Mesenchymal stem cell (in vitro differentiated cells and primary cell): ENCODE measurements around the gene TCTN2.

Source experiments
- DNase-seq: peaks from one replicate; pipeline ENCODE4 v3.0.0-alpha.2; 2013
- H2AFZ ChIP-seq: one replicate; pipeline ENCODE4 v1.6.1; 2013; ENCODE audit warnings: low read depth, mild to moderate bottlenecking, control low read depth, inconsistent platforms, low read length, moderate library complexity
- H2AK5ac ChIP-seq: 2 replicates; pipeline ENCODE4 v1.6.1; 2013; ENCODE audit warnings: low read length, moderate library complexity, mild to moderate bottlenecking, inconsistent platforms; ENCODE audit not compliant: severe bottlenecking
- H2BK120ac ChIP-seq: one replicate; pipeline ENCODE4 v1.6.1; 2013; ENCODE audit warnings: low read depth, mild to moderate bottlenecking, inconsistent platforms, low read length, moderate library complexity
- H2BK12ac ChIP-seq, 2 experiments: one replicate each; pipeline ENCODE4 v1.6.1; 2013; ENCODE audit warnings: inconsistent platforms in 2 of 2, low read length in 2 of 2, mild to moderate bottlenecking in 2 of 2, moderate library complexity in 2 of 2, control low read depth in 1 of 2
- H2BK15ac ChIP-seq: one replicate; pipeline ENCODE4 v1.6.1; 2013; ENCODE audit warnings: mild to moderate bottlenecking, low read depth, inconsistent platforms; ENCODE audit not compliant: poor library complexity, severe bottlenecking
- H2BK5ac ChIP-seq: 2 replicates; pipeline ENCODE4 v1.6.1; 2013; ENCODE audit warnings: low read depth, mild to moderate bottlenecking, low read length, control low read depth, inconsistent platforms; ENCODE audit not compliant: poor library complexity, severe bottlenecking
- H3K14ac ChIP-seq, 2 experiments: one replicate each; pipeline ENCODE4 v1.6.1; 2013; ENCODE audit warnings: inconsistent platforms in 2 of 2, low read length in 2 of 2, control low read depth in 1 of 2, mild to moderate bottlenecking in 1 of 2, moderate library complexity in 1 of 2
- H3K18ac ChIP-seq, 2 experiments: one replicate each; pipeline ENCODE4 v1.6.1; 2013; ENCODE audit warnings: inconsistent platforms in 2 of 2, low read length in 2 of 2, control low read depth in 1 of 2, low read depth in 1 of 2, mild to moderate bottlenecking in 1 of 2
- H3K23ac ChIP-seq, 2 experiments: one replicate each; pipeline ENCODE4 v1.6.1; 2013; ENCODE audit warnings: inconsistent platforms in 2 of 2, low read length in 2 of 2, mild to moderate bottlenecking in 2 of 2, moderate library complexity in 2 of 2, control low read depth in 1 of 2
- H3K27ac ChIP-seq: 2 replicates; pipeline ENCODE4 v1.5.1; 2013; ENCODE audit warnings: mild to moderate bottlenecking, moderate library complexity, low read length, control low read depth, inconsistent platforms; ENCODE audit not compliant: poor library complexity, severe bottlenecking
- H3K27me3 ChIP-seq, 2 experiments: 2 replicates each; pipeline versions ENCODE4 v1.6.1 to v1.7.0; 2013; ENCODE audit warnings: low read length in 2 of 2, mild to moderate bottlenecking in 2 of 2, moderate library complexity in 2 of 2, control low read depth in 1 of 2, inconsistent platforms in 1 of 2; ENCODE audit not compliant: control insufficient read depth in 1 of 2, insufficient read depth in 1 of 2
- H3K36me3 ChIP-seq, 2 experiments: 2 replicates each; pipeline versions ENCODE4 v1.6.1 to v1.7.0; 2013; ENCODE audit warnings: low read length in 2 of 2, control low read depth in 1 of 2, inconsistent platforms in 1 of 2, low read depth in 1 of 2, mild to moderate bottlenecking in 1 of 2; ENCODE audit not compliant: insufficient read depth in 2 of 2, control insufficient read depth in 1 of 2
- H3K4ac ChIP-seq, 2 experiments: one replicate each; pipeline ENCODE4 v1.6.1; 2013; ENCODE audit warnings: inconsistent platforms in 2 of 2, low read length in 2 of 2, mild to moderate bottlenecking in 2 of 2, moderate library complexity in 2 of 2, control low read depth in 1 of 2, low read depth in 1 of 2
- H3K4me1 ChIP-seq: 2 replicates; pipeline ENCODE4 v1.6.1; 2013; ENCODE audit warnings: low read depth, low read length, control low read depth; ENCODE audit not compliant: control insufficient read depth, insufficient read depth
- H3K4me2 ChIP-seq: 2 replicates; pipeline ENCODE4 v1.6.1; 2013; ENCODE audit warnings: low read length, mild to moderate bottlenecking, inconsistent platforms; ENCODE audit not compliant: poor library complexity, severe bottlenecking
- H3K4me3 ChIP-seq, 2 experiments: 2 replicates each; pipeline versions ENCODE4 v1.5.1 to v1.7.0; 2013; ENCODE audit warnings: low read length in 2 of 2, mild to moderate bottlenecking in 2 of 2, control low read depth in 1 of 2, low read depth in 1 of 2; ENCODE audit not compliant: insufficient read depth in 1 of 2
- H3K79me1 ChIP-seq: replicated peaks from 2 replicates; pipeline ENCODE4 v1.6.1; 2013; ENCODE audit warnings: mild to moderate bottlenecking, control low read depth, low read length, inconsistent platforms; ENCODE audit not compliant: poor library complexity, severe bottlenecking
- H3K9ac ChIP-seq: 2 replicates; pipeline ENCODE4 v1.7.0; 2013; ENCODE audit warnings: mild to moderate bottlenecking, low read length, moderate library complexity
- H3K9me3 ChIP-seq: 2 replicates; pipeline ENCODE4 v1.7.0; 2013; ENCODE audit warnings: mild to moderate bottlenecking, low read length; ENCODE audit not compliant: control insufficient read depth
- H4K8ac ChIP-seq: one replicate; pipeline ENCODE4 v1.6.1; 2013; ENCODE audit warnings: inconsistent platforms, mild to moderate bottlenecking, low read length, moderate library complexity
- H4K91ac ChIP-seq: one replicate; pipeline ENCODE4 v1.6.1; 2013; ENCODE audit warnings: mild to moderate bottlenecking, low read length, inconsistent platforms
- WGBS: methylation state at CpG from one replicate; pipeline ENCODE4 v1.1.7; 2013; ENCODE audit warnings: mixed read lengths; 5-methylcytosine and 5-hydroxymethylcytosine counted together

TCTN2 gene

GRCh38 chr12:123696646-123697045 lies 25.7 kb downstream of the TCTN2 start:
- no peaks in the 10 kb centered on the region for H3K79me1 ChIP-seq
- no peak overlapping the region for H3K23ac ChIP-seq
- H2BK120ac ChIP-seq: no peak overlapping the region
- no peak overlapping the region for H2BK5ac ChIP-seq
- H3K27ac ChIP-seq: no peak overlapping the region
- H3K4me2 ChIP-seq: no peak overlapping the region
- H3K14ac ChIP-seq: no peak overlapping the region
- H3K9me3 ChIP-seq: no peaks in the 10 kb centered on the region
- no peak overlapping the region for H3K4ac ChIP-seq
- H3K4me3 ChIP-seq: no peak overlapping the region
- no peak overlapping the region for H2AK5ac ChIP-seq
- H3K36me3 ChIP-seq: peaks cover 32 to 81% of the 10 kb centered on the region in 2 experiments
- H2BK12ac ChIP-seq: no peak overlapping the region
- no peak overlapping the region for H2BK15ac ChIP-seq
- H3K27me3 ChIP-seq: no peaks in the 10 kb centered on the region
- H3K9ac ChIP-seq: no peak overlapping the region
- H3K4me1 ChIP-seq: no peaks in the 10 kb centered on the region
- WGBS: 93% methylated on average over 3 of the region's 4 CpGs
- no peak for DNase-seq
- no peak overlapping the region for H2AFZ ChIP-seq
- H4K8ac ChIP-seq: no peak overlapping the region
- H4K91ac ChIP-seq: no peak overlapping the region
- H3K18ac ChIP-seq: no peak overlapping the region

- Histone ChIP-seq H3K14ac (no peak overlapping the region), H2BK5ac (no peak overlapping the region)
- 98% methylated on average over 3 of the region's 3 CpGs for WGBS
Measured at GRCh38 chr12:123705935-123706334, 35.0 kb downstream of the TCTN2 start.

GRCh38 chr12:123707466-123707865 lies 36.6 kb downstream of the TCTN2 start:
- no peak overlapping the region for H4K8ac ChIP-seq
- no peak overlapping the region for H3K4ac ChIP-seq
- no peak overlapping the region for H2AK5ac ChIP-seq
- no peak overlapping the region for H2BK120ac ChIP-seq
- no peak overlapping the region for H3K4me3 ChIP-seq
- no peak overlapping the region for H4K91ac ChIP-seq
- no peak overlapping the region for H3K23ac ChIP-seq
- H3K9me3 ChIP-seq: no peaks in the 10 kb centered on the region
- H3K36me3 ChIP-seq: peaks cover 22 to 45% of the 10 kb centered on the region in 2 experiments
- peaks cover 4% of the 10 kb centered on the region for H3K79me1 ChIP-seq
- no peak overlapping the region for H2BK5ac ChIP-seq
- H3K27me3 ChIP-seq: no peaks in the 10 kb centered on the region
- H3K4me2 ChIP-seq: no peak overlapping the region
- H3K18ac ChIP-seq: no peak overlapping the region
- H3K27ac ChIP-seq: no peak overlapping the region
- no peak overlapping the region for H2BK15ac ChIP-seq
- H3K9ac ChIP-seq: no peak overlapping the region
- DNase-seq: no peak
- H2BK12ac ChIP-seq: no peak overlapping the region
- no peak overlapping the region for H2AFZ ChIP-seq
- peaks cover 6% of the 10 kb centered on the region for H3K4me1 ChIP-seq
- WGBS: 94% methylated on average over 3 of the region's 4 CpGs
- no peak overlapping the region for H3K14ac ChIP-seq

More at GRCh38 chr12:123705935-123706334, 35.0 kb downstream of the TCTN2 start:
- Histone ChIP-seq H3K4ac (no peak overlapping the region), H3K79me1 (no peaks in the 10 kb centered on the region), H4K91ac (no peak overlapping the region), H3K4me3 (no peak overlapping the region), H3K36me3 (peaks cover 26 to 58% of the 10 kb centered on the region in 2 experiments), H2BK120ac (no peak overlapping the region), H3K4me2 (no peak overlapping the region), H3K18ac (no peak overlapping the region), H3K9ac (no peak overlapping the region), H3K27ac (no peak overlapping the region), H3K9me3 (no peaks in the 10 kb centered on the region), H2BK12ac (no peak overlapping the region), H2BK15ac (no peak overlapping the region), H3K23ac (no peak overlapping the region), H2AFZ (no peak overlapping the region), H3K4me1 (no peaks in the 10 kb centered on the region), H2AK5ac (no peak overlapping the region), H4K8ac (no peak overlapping the region), H3K27me3 (no peaks in the 10 kb centered on the region)
- peak; percentile 28 for DNase-seq

- peak overlapping the region; percentile 87 for H3K9ac ChIP-seq
- no peak overlapping the region for H2BK120ac ChIP-seq
- no peaks in the 10 kb centered on the region for H3K27me3 ChIP-seq
- H2AK5ac ChIP-seq: no peak overlapping the region
- peak overlapping the region; percentile 90 to 96 for H3K4me3 ChIP-seq
- no peak overlapping the region for H2BK15ac ChIP-seq
- no peak overlapping the region for H3K27ac ChIP-seq
- peaks cover 3 to 4% of the 10 kb centered on the region in 2 experiments for H3K36me3 ChIP-seq
- peak overlapping the region; percentile 34 to 66 for H3K18ac ChIP-seq
- peak overlapping the region in 1 of 2 experiments; percentile 29 for H3K14ac ChIP-seq
- peak overlapping the region; percentile 33 for H2AFZ ChIP-seq
- peaks cover 12% of the 10 kb centered on the region for H3K4me1 ChIP-seq
- H3K4me2 ChIP-seq: peak overlapping the region; percentile 81
- H4K8ac ChIP-seq: peak overlapping the region; percentile 67
- H4K91ac ChIP-seq: peak overlapping the region; percentile 72
- H3K9me3 ChIP-seq: no peaks in the 10 kb centered on the region
- no peak overlapping the region for H2BK5ac ChIP-seq
- peak overlapping the region; percentile 54 to 77 for H3K4ac ChIP-seq
- H3K23ac ChIP-seq: peak overlapping the region in 1 of 2 experiments; percentile 75
- peaks cover 19% of the 10 kb centered on the region for H3K79me1 ChIP-seq
- DNase-seq: peak; percentile 33
- under 1% methylated on average over 26 of the region's 26 CpGs for WGBS
- H2BK12ac ChIP-seq: no peak overlapping the region
Measured at GRCh38 chr12:123712780-123713319, 41.9 kb downstream of the TCTN2 start.
